Measurements from ENCODE around the gene FOXP1.

GRCh38 chr3:71489315-71489761 is 94.2 kb downstream of the FOXP1 start:
- no peak for TF ChIP-seq POLR2A (IDR thresholded peaks at IDR 0.05; ENCODE audit: low read depth, low read length)
- TF ChIP-seq POLR2AphosphoS5 (IDR thresholded peaks at IDR 0.05; ENCODE audit: low read depth, low read length) = no peak
- TF ChIP-seq SPI1 (IDR thresholded peaks at IDR 0.05; ENCODE audit: low read depth, low read length) = no peak
- TF ChIP-seq TAF1 (IDR thresholded peaks at IDR 0.05; ENCODE audit: low read depth, low read length) = no peak
- TF ChIP-seq POU2F2 (IDR thresholded peaks at IDR 0.05; ENCODE audit: low read depth, low read length) = no peak
- no peak for TF ChIP-seq PAX5 (IDR thresholded peaks at IDR 0.05; ENCODE audit: insufficient read depth, low read length, severe bottlenecking)
